Fibroblast of mammary gland (primary cell): ENCODE results near the gene PIWIL4.

Experiments
- DNase-seq: peaks from one replicate; pipeline ENCODE4 v3.0.0-alpha.2; 2010; ENCODE audit warnings: low read depth
- H3K4me3 ChIP-seq: 2 replicates; pipeline ENCODE4 v1.5.1; 2011; ENCODE audit warnings: low read depth, mild to moderate bottlenecking, low read length, moderate library complexity; ENCODE audit not compliant: control insufficient read depth
- TF ChIP-seq, protein P1 (sequence below): conservative IDR thresholded peaks from 2 replicates; pipeline ENCODE4 v1.5.1; 2011; ENCODE audit warnings: low read depth, low read length, inconsistent platforms; ENCODE audit not compliant: control insufficient read depth, insufficient read depth

The PIWIL4 gene

DNA sequence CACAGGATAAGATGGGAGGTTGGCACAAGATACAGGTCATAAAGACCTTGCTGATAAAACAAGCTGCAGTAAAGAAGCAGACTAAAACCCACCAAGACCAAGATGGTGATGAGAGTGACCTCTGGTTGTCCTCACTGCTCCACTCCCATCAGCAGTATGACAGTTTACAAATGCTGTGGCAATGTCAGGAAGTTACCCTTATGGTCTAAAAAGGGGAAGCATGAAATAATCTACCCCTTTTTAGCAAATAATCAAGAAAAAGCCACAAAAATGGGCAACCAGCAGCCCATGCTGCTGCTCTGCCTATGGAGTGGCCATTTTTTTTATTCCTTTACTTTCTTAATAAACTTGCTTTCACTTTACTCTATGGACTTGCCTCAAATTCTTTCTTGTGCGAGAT is 8.7 kb upstream of the PIWIL4 start:
- H3K4me3 ChIP-seq, result no peak overlapping the region
- TF ChIP-seq, protein P1, sequence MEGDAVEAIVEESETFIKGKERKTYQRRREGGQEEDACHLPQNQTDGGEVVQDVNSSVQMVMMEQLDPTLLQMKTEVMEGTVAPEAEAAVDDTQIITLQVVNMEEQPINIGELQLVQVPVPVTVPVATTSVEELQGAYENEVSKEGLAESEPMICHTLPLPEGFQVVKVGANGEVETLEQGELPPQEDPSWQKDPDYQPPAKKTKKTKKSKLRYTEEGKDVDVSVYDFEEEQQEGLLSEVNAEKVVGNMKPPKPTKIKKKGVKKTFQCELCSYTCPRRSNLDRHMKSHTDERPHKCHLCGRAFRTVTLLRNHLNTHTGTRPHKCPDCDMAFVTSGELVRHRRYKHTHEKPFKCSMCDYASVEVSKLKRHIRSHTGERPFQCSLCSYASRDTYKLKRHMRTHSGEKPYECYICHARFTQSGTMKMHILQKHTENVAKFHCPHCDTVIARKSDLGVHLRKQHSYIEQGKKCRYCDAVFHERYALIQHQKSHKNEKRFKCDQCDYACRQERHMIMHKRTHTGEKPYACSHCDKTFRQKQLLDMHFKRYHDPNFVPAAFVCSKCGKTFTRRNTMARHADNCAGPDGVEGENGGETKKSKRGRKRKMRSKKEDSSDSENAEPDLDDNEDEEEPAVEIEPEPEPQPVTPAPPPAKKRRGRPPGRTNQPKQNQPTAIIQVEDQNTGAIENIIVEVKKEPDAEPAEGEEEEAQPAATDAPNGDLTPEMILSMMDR, result no peak
- DNase-seq, result no peak

DNA sequence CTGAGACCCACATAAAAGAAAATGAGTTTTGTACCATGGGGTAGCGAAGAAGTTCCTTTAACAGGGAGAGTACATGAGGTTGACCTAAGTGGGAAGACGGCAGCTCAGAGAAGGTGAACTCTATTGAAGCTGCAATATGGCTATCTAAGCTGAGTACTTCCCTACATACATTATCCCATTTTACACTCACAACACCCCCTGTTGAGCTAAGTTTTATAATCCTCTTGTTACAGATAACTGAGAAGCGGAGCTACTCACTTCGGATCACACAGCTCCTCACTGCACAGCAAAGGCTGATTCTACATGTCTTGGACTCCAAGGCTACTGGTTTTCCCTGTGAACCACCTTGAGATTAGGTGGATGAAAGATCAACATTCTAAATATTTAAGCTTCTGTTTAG is 8.2 kb upstream of the PIWIL4 start:
- no peak overlapping the region for H3K4me3 ChIP-seq
- no peak for DNase-seq
- TF ChIP-seq, protein P1, result no peak

DNA sequence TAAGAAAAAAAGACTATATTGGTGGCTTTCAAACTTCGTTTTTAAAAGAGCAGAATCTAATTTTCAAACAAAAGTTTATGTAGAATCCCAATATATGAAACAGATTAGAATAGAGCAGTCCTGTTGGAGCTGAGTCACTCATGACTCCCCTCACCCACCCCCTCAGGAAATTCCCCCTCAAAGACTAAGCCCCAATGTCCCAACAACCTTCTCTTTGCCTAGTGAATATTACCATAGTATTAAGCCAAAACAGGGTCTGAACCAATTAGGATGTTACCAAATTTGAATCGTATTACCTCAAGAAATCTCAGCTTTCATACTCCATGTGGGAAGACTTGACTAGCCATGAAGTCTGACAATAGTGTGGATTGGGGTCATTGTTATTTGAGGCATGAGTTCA is 7.8 kb upstream of the PIWIL4 start:
- DNase-seq, result no peak
- TF ChIP-seq, protein P1, result no peak

DNA sequence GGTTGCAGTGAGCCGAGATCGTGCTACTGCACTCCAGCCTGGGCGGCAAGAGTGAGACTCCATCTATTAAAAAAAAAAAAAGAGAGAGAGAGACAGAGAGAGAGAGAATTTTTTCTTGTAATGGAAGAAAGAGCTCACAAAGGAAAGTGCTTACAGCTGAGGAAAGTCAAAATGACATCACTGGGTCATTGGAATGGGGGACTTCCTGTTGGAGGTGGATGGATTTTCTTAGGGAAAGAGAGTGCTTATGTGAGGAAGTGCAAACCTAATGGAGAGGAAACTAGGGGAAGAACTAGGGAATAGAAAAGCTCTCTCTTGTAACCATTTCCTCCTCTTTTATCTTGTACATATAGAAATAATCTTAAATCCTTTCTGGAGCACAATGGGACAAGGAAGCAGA is 6.3 kb upstream of the PIWIL4 start:
- no peak for DNase-seq
- no peak overlapping the region for H3K4me3 ChIP-seq
- TF ChIP-seq, protein P1, result no peak

More for the DNA sequence above, 7.8 kb upstream of the PIWIL4 start:
- H3K4me3 ChIP-seq, result no peak overlapping the region

DNA sequence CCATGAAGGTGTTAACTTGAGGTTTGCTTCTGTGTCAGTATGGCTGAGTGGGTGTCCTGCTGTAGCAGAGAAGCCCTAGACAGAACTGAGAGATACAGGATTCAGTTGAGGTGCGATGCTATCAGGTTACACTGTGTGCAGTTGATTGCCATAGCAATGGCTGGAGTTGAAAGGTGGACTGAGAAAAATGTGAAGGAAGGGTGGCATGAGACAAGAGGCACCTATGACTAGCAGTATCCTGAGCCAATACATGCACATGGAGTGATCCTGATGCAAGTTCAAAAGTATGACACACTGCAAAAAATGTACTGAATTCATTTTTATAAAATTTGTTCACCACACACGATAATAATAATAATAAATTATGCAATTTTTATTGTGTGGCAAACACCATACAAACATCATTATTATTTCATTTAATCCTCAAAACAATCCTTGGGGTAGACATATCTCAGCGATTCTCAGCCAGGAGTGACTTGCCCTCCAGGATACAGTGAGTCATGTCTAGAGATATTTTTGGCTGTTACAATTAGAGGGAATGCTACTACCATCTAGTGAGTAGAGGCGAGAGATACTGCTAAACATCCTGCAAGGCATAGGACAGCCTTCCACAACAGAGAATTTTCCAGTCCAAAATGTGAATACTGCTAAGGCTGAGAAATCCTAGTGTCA is 3.9 kb upstream of the PIWIL4 start:
- peak; percentile 72 for DNase-seq
- TF ChIP-seq, protein P1, result peak; percentile 39
- H3K4me3 ChIP-seq, result no peak overlapping the region

DNA sequence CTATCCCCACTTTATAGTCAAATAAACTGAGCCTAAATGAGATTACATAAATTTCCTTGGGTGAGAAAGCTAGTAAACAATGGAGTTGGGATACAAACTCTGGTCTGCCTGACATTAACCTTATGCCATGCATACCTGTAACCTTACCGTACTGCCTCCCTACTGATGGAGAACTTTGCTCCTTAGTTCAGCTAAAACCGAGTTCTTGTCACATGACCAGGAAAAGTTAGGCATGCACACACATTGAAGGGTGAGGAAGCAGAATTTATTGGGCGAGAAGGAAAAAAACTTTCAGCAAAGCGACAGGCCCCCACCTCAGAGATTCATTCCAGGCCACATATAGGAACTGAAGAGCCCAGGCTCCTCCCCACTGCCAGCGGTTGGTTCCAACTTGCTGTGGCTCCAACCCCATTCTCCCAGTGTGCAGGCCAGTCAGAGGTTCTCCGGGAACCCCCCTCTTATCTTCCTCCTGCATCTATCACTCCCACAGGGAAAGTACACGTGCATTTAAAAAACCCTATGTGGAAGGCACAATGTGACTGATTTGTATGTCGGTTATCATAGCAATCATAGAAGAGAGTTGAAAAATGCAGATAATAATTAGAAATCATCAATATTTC is 3.2 kb upstream of the PIWIL4 start:
- TF ChIP-seq, protein P1, result no peak
- no peak overlapping the region for H3K4me3 ChIP-seq
- DNase-seq, result no peak
